Adrenal gland (tissue), 5 donors: ENCODE data around the gene HDAC11.

ENCODE experiments used
- POLR2A ChIP-seq, 2 donors: fragments of 450-650 bp; IDR thresholded peaks; one replicate each; pipeline ENCODE4 v1.6.1; 2017; ENCODE audit warnings: antibody characterized with exemption in 2 of 2, mild to moderate bottlenecking in 2 of 2, moderate library complexity in 1 of 2
- TF ChIP-seq, protein P1 (sequence below), 6 experiments: fragments of 450-650 bp in 4 of 6; fragments of 200-600 bp in 2 of 6; sonication (generic) in 1 of 6; IDR thresholded peaks; 1 replicate in 5 of 6; 2 replicates in 1 of 6; pipeline versions ENCODE4 v1.5.1 to v1.8.0; 2016 to 2021; ENCODE audit warnings: antibody characterized with exemption in 6 of 6, mild to moderate bottlenecking in 2 of 6, moderate library complexity in 1 of 6
- donor health status: DM: no; HTN: no; CAD: no.

DNA sequence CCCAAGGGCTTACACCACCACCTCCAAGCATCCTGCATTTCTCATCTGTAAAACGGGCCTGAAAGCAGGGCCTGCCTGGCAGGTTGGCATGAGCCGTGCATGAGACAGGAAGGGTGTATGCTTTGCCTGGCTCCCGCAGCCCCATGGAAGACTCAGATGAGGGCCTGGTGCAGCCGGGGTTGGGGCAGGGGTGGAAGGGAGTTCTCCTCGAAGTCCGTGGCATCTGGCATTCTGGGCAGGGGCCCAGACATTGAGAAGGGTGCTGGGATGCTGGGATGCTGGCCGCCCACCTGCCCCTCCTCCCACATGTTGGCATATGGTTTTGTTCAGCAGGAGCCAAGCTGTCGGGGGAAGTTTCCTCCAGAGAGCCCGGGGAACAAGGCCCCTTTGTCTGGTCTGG, 55.8 kb downstream of the HDAC11 start:
- TF ChIP-seq, protein P1, sequence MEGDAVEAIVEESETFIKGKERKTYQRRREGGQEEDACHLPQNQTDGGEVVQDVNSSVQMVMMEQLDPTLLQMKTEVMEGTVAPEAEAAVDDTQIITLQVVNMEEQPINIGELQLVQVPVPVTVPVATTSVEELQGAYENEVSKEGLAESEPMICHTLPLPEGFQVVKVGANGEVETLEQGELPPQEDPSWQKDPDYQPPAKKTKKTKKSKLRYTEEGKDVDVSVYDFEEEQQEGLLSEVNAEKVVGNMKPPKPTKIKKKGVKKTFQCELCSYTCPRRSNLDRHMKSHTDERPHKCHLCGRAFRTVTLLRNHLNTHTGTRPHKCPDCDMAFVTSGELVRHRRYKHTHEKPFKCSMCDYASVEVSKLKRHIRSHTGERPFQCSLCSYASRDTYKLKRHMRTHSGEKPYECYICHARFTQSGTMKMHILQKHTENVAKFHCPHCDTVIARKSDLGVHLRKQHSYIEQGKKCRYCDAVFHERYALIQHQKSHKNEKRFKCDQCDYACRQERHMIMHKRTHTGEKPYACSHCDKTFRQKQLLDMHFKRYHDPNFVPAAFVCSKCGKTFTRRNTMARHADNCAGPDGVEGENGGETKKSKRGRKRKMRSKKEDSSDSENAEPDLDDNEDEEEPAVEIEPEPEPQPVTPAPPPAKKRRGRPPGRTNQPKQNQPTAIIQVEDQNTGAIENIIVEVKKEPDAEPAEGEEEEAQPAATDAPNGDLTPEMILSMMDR (IDR thresholded peaks at IDR 0.05) = no peak
- no peak for TF ChIP-seq POLR2A (IDR thresholded peaks at IDR 0.05)
